K562 (cell line): ENCODE data around the gene HSDL1. TPM values are rescaled to one million over a fixed set of nuclear protein-coding genes. Genes with fewer than 3 reads are reported as not detected.

Experiments used
- ATAC-seq: fragments of 200-7000 bp; cut with Tn5 transposase; 3 replicates; pipeline ENCODE4 v1.9.1; 2020; ENCODE audit warnings: moderate library complexity
- BruUV-seq: library from RNA; stranded (reverse); fragments of 400-500 nt; replicated peaks from 2 replicates; lab custom pipeline; 2021; lab: Mats Ljungman, UMichigan
- CTCF ChIA-PET: fragments of 300-600 bp; formaldehyde crosslinking; extraction: SDS; loops from one replicate; lab custom pipeline; 2021; ENCODE audit warnings: low intra/inter-chr PET ratio; lab: Yijun Ruan, JAX
- POLR2A ChIA-PET: fragments of 300-600, 350-650 bp; sonication (Branson Sonifier 250); formaldehyde crosslinking; extraction: SDS; loops from one replicate; lab custom pipeline; 2021; ENCODE audit warnings: antibody characterized with exemption, inconsistent platforms; lab: Yijun Ruan, JAX
- DNase-seq, 4 experiments: peaks; one replicate each; pipeline versions ENCODE4 v3.0.0 to v3.0.0-alpha.2; 2011 to 2018; ENCODE audit warnings: low spot score in 3 of 4, mixed read lengths in 3 of 4; ENCODE audit errors: extremely low read depth in 1 of 4
- FAIRE-seq: peaks from 2 replicates; lab custom pipeline; 2011; peaks lifted over from hg19 to GRCh38; lab: Jason Lieb, UNC
- H2AFZ ChIP-seq: 2 replicates; pipeline ENCODE4 v1.6.0; 2011; ENCODE audit warnings: low read depth, low read length, control low read depth, inconsistent platforms
- H3K27ac ChIP-seq: fragments of 200-600 bp; 3 replicates; pipeline ENCODE4 v1.8.0; 2011; ENCODE audit warnings: low read depth, mild to moderate bottlenecking, control low read depth, inconsistent platforms, low read length, moderate library complexity, mixed read lengths; ENCODE audit errors: extremely low read depth
- H3K27me3 ChIP-seq, 2 experiments: fragments of 300-600 bp in 1 of 2; 2 replicates in 1 of 2; 3 replicates in 1 of 2; pipeline versions ENCODE4 v1.6.0 to v1.8.0; 2011; ENCODE audit warnings: inconsistent platforms in 2 of 2, low read length in 2 of 2, mild to moderate bottlenecking in 1 of 2, mixed read lengths in 1 of 2, moderate library complexity in 1 of 2; ENCODE audit not compliant: control insufficient read depth in 2 of 2, insufficient read depth in 2 of 2
- H3K36me3 ChIP-seq: fragments of 300-600 bp; 3 replicates; pipeline ENCODE4 v1.8.0; 2011; ENCODE audit warnings: mild to moderate bottlenecking, low read length, inconsistent platforms; ENCODE audit not compliant: control insufficient read depth, insufficient read depth
- H3K4me1 ChIP-seq, 2 experiments: fragments of 200-600 bp in 1 of 2; replicated peaks in 1 of 2; 2 replicates in 1 of 2; 3 replicates in 1 of 2; pipeline versions ENCODE4 v1.5.1 to v1.8.0; 2011; ENCODE audit warnings: inconsistent platforms in 2 of 2, low read length in 2 of 2, mild to moderate bottlenecking in 1 of 2, mixed read lengths in 1 of 2, moderate library complexity in 1 of 2; ENCODE audit not compliant: control insufficient read depth in 2 of 2, insufficient read depth in 2 of 2
- H3K4me2 ChIP-seq: 2 replicates; pipeline ENCODE4 v1.6.1; 2011; ENCODE audit warnings: low read length, control low read depth, inconsistent platforms, mixed read lengths; ENCODE audit not compliant: insufficient read depth
- H3K4me3 ChIP-seq: fragments of 200-600 bp; sonication (generic), shearing (Covaris generic); 2 replicates; pipeline ENCODE4 v1.5.1; 2016; ENCODE audit warnings: control low read depth, inconsistent platforms
- H3K79me2 ChIP-seq: fragments of 200-600 bp; 3 replicates; pipeline ENCODE4 v1.8.0; 2011; ENCODE audit warnings: low read length, inconsistent platforms; ENCODE audit not compliant: control insufficient read depth, insufficient read depth
- H3K9ac ChIP-seq, 2 experiments: 2 replicates each; pipeline versions ENCODE4 v1.6.0 to v1.6.1; 2011; ENCODE audit warnings: low read depth in 2 of 2, low read length in 2 of 2, control low read depth in 1 of 2, inconsistent platforms in 1 of 2, mild to moderate bottlenecking in 1 of 2, mixed read lengths in 1 of 2; ENCODE audit not compliant: insufficient read depth in 1 of 2
- H3K9me1 ChIP-seq: one replicate; pipeline ENCODE4 v1.6.0; 2011; ENCODE audit warnings: inconsistent platforms, mild to moderate bottlenecking, low read length, moderate library complexity; ENCODE audit not compliant: control insufficient read depth, insufficient read depth
- H3K9me3 ChIP-seq: replicated peaks from 2 replicates; pipeline ENCODE4 v1.5.1; 2011; ENCODE audit warnings: low read depth, low read length, inconsistent platforms; ENCODE audit not compliant: control insufficient read depth, insufficient read depth
- H4K20me1 ChIP-seq: replicated peaks from 2 replicates; pipeline ENCODE4 v1.6.1; 2011; ENCODE audit warnings: low read length, inconsistent platforms, mixed read lengths; ENCODE audit not compliant: control insufficient read depth, insufficient read depth
- FOSL1 ChIP-seq: fragments of 200-800 bp; sonication (Bioruptor generic); conservative IDR thresholded peaks from 2 replicates; pipeline ENCODE4 v1.6.1; 2016; ENCODE audit warnings: missing genetic modification characterization, missing compliant biosample characterization
- GABPA ChIP-seq: fragments of 200-800 bp; sonication (Bioruptor generic); conservative IDR thresholded peaks from 2 replicates; pipeline ENCODE4 v1.6.1; 2016; ENCODE audit warnings: low read depth, missing genetic modification characterization, missing compliant biosample characterization
- MCM5 ChIP-seq: fragments of 450-650 bp; IDR thresholded peaks from 2 replicates; pipeline ENCODE4 v1.6.1; 2016; ENCODE audit warnings: low read depth
- MCM7 ChIP-seq, 2 experiments: fragments of 450-650 bp; IDR thresholded peaks; 2 replicates each; pipeline ENCODE4 v1.6.1; 2016 to 2018
- MLLT1 ChIP-seq, 2 experiments: fragments of 450-650 bp; IDR thresholded peaks; 2 replicates each; pipeline ENCODE4 v1.6.1; 2016
- POLR2AphosphoS5 ChIP-seq: IDR thresholded peaks from 2 replicates; pipeline ENCODE4 v1.6.1; 2011; ENCODE audit warnings: mild to moderate bottlenecking, low read depth, low read length, moderate library complexity; ENCODE audit not compliant: control insufficient read depth, insufficient read depth
- TCF7 ChIP-seq: sonication (generic); IDR thresholded peaks from 2 replicates; pipeline ENCODE4 v1.6.1; 2016; ENCODE audit warnings: antibody characterized with exemption, borderline replicate concordance
- TGIF2 ChIP-seq: sonication (generic); formaldehyde crosslinking; IDR thresholded peaks from 2 replicates; pipeline ENCODE4 v1.8.1; 2022; ENCODE audit warnings: mild to moderate bottlenecking, missing genetic modification reagents, moderate library complexity
- ZBTB11 ChIP-seq, 3 experiments: fragments of 200-800 bp in 1 of 3; fragments of 250-450 bp in 1 of 3; fragments of 450-650 bp in 1 of 3; sonication (Bioruptor Pico) in 1 of 3; sonication (Bioruptor generic) in 1 of 3; formaldehyde crosslinking in 1 of 3; IDR thresholded peaks; 2 replicates each; pipeline versions ENCODE4 v1.6.1 to v1.8.0; 2016 to 2022; ENCODE audit warnings: mild to moderate bottlenecking in 2 of 3, missing genetic modification characterization in 2 of 3, missing compliant biosample characterization in 1 of 3, moderate library complexity in 1 of 3
- ZFP1 ChIP-seq: fragments of 450-650 bp; formaldehyde crosslinking; IDR thresholded peaks from 2 replicates; pipeline ENCODE4 v1.4.0; 2020; ENCODE audit warnings: mild to moderate bottlenecking, mixed read lengths
- ZFP30 ChIP-seq: fragments of 250-450 bp; sonication (Bioruptor Pico); IDR thresholded peaks from 2 replicates; pipeline ENCODE4 v1.8.0; 2022; ENCODE audit warnings: moderate library complexity, mild to moderate bottlenecking, inconsistent platforms, borderline replicate concordance
- ZFX ChIP-seq: sonication (generic); formaldehyde crosslinking; IDR thresholded peaks from 2 replicates; pipeline ENCODE4 v1.8.0; 2022; ENCODE audit warnings: mild to moderate bottlenecking, missing genetic modification reagents, moderate library complexity
- ZNF134 ChIP-seq: fragments of 250-450 bp; sonication (Bioruptor Pico); conservative IDR thresholded peaks from 2 replicates; pipeline ENCODE4 v1.4.0; 2020
- ZNF175 ChIP-seq: fragments of 200-800 bp; sonication (Bioruptor generic); IDR thresholded peaks from 2 replicates; pipeline ENCODE4 v1.6.1; 2016; ENCODE audit warnings: low read depth, mild to moderate bottlenecking, missing genetic modification characterization, missing compliant biosample characterization
- WGBS: fragments of 100-300 bp; shearing (Covaris generic); methylation state at CpG from one replicate; pipeline ENCODE4 v1.1.6; 2016; ENCODE audit warnings: low coverage, mixed read lengths; ENCODE audit not compliant: insufficient coverage; ENCODE audit errors: missing lambda C conversion rate; 5-methylcytosine and 5-hydroxymethylcytosine counted together
- in situ Hi-C: fragments of 300-500 bp; cut with MboI; formaldehyde crosslinking; loops from 4 replicates; pipeline ENCODE4 v1.15.0; 2018; ENCODE audit warnings: inconsistent platforms, mixed read lengths
- intact Hi-C: fragments of 100-400 bp; cut with micrococcal nuclease; formaldehyde crosslinking; loops from 2 replicates; pipeline ENCODE4 v1.14.2; 2022
- polyA plus RNA-seq, 8 experiments: library from polyadenylated mRNA; depleted of rRNA in 4 of 8; stranded (reverse) in 5 of 8; unstranded in 3 of 8; fragments of >200 nt; fragmentation: Nextera tagmentation in 2 of 8; fragmentation: Illumina TruSeq in 1 of 8; extraction: Ambion mirVana in 2 of 8; extraction: Trizol in 1 of 8; gene quantifications; 2 replicates each; pipeline versions ENCODE4 v1.2.1 to v1.2.3, GENCODE V29; 2011 to 2014; ENCODE audit warnings: inconsistent platforms in 1 of 8, missing spikeins in 1 of 8
- total RNA-seq, 7 experiments: library from RNA; depleted of rRNA in 6 of 7; stranded (reverse); fragments of >200 nt in 6 of 7; fragmentation: Illumina TruSeq in 2 of 7; extraction: Trizol in 2 of 7; gene quantifications; 2 replicates each; pipeline versions ENCODE4 v1.2.1 to v1.2.3, GENCODE V29; 2011 to 2021; ENCODE audit warnings: low replicate concordance in 1 of 7

Gene HSDL1
- total and polyA plus RNA-seq, 9 of the 15 experiments (the other 6 are each of a cell fraction or from before 2014, with no cell fraction given), result 14.8 to 41.2 (median 27.7) TPM

DNA sequence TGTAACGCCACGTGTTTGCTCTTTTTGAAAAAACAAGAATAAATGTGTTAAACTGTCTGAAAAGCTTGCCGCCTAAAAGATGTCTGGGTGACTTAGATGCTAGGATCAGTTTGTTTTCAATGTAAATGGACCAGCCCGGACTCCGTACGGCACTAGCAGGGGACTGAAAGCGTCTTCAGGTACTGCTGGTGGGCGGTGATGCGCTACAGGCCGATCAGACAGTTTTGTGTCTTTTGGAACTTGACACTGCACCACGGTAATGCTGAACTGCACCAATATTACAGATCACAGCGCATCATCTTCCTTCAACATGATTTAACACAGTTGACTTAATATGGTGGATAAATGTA lies 27.5 kb downstream of the HSDL1 start (continued):
- TF ChIP-seq ZBTB11 (CRISPR knock-in tag; IDR thresholded peaks at IDR 0.05) (no peak), ZNF134 (no peak)
- TF ChIP-seq, all 486 proteins: peak for 22

GRCh38 chr16:84116720-84117493 lies 28.1 kb downstream of the HSDL1 start, which contains the start of gene MBTPS1:
Gene MBTPS1, minus strand, starts transcription at chr16:84116942. Its CDS starts 15,159 bp downstream, at chr16:84101783.
- Histone ChIP-seq H2AFZ (peak within 1 kb of the TSS; percentile 95), H3K4me1 (peaks cover 9 to 27% of the 10 kb centered on the region in 2 experiments; a peak in 3 of 5 replicates), H3K9me1 (no peaks in the 10 kb centered on the region), H3K27me3 (no peaks in the 10 kb centered on the region), H3K4me2 (peak within 1 kb of the TSS; percentile 91), H3K79me2 (peaks cover 50% of the 10 kb centered on the region), H3K36me3 (peaks cover 3% of the 10 kb centered on the region; the same call in 1 of the 3 replicates), H3K4me3 (peak within 1 kb of the TSS; percentile 74), H4K20me1 (no peaks in the 10 kb centered on the region), H3K9ac (peak within 1 kb of the TSS; percentile 94 to 100), H3K27ac (peak within 1 kb of the TSS; percentile 90), H3K9me3 (no peaks in the 10 kb centered on the region)
- peak; percentile 87 for FAIRE-seq
- intact Hi-C loops (loop anchor here (1.0 kb wide), 2 partner anchors 21 to 69 kb away; no protein-coding TSS in a partner anchor), in situ Hi-C loops (no loop called here)
- ATAC-seq, result peak; percentile 92
- POLR2A ChIA-PET, result interaction anchor here (0.5 to 10.0 kb wide), 24 partner anchors 10 to 1867 kb away, joined by 3 to 145 read pairs (median 4); partner anchors contain the start of genes DNAAF1, HSDL1 and TAF1C
- under 1% methylated on average over 94 of the region's 94 CpGs for WGBS
- BruUV-seq, result TSS peak; percentile 95
- CTCF ChIA-PET, result no interaction called here
- DNase-seq, result peak; percentile 97 to 99 (median 98)
- TF ChIP-seq ZFP30 (CRISPR knock-in tag) (no peak), MCM7 (IDR thresholded peaks at IDR 0.05) (no peak), POLR2AphosphoS5 (no peak; the same call in 1 of the 2 replicates), GABPA (0 out of 2 replicates have a peak, but pooled peaks have one; percentile 55), ZFP1 (CRISPR knock-in tag) (no peak), TGIF2 (CRISPR knock-in tag) (no peak), MCM5 (no peak), ZFX (CRISPR knock-in tag) (peak; percentile 82; the same call in 1 of the 2 replicates), TCF7 (no peak; the same call in 1 of the 2 replicates), ZNF175 (CRISPR knock-in tag) (no peak; the same call in 1 of the 2 replicates), FOSL1 (tag) (peak; percentile 48; the same call in 1 of the 2 replicates), MLLT1 (IDR thresholded peaks at IDR 0.05) (0 out of 4 replicates have a peak, but pooled peaks of 1 of the 2 experiments have one; percentile 38)
